HAP-1 (cell line): ENCODE results near the gene ARHGAP21.
"Not testable (repeated sequence)": the region's sequence is repeated elsewhere in the genome, so short reads cannot be mapped to it uniquely, and the experiment has no call there.

Experiments used
- DNase-seq, 2 experiments: peaks; one replicate each; pipeline ENCODE4 v3.0.0-alpha.2; 2016 to 2020; ENCODE audit warnings: low spot score in 2 of 2
- H3K27me3 ChIP-seq: fragments of 250-450 bp; sonication (Bioruptor Pico); 2 replicates; pipeline ENCODE4 v1.5.1; 2020; ENCODE audit warnings: low read depth, mild to moderate bottlenecking, moderate library complexity
- H3K36me3 ChIP-seq: fragments of 250-450 bp; sonication (Bioruptor Pico); replicated peaks from 2 replicates; pipeline ENCODE4 v1.5.1; 2020; ENCODE audit warnings: mild to moderate bottlenecking
- H3K4me1 ChIP-seq: fragments of 250-450 bp; sonication (Bioruptor Pico); 2 replicates; pipeline ENCODE4 v1.5.1; 2020; ENCODE audit warnings: mild to moderate bottlenecking
- H3K4me3 ChIP-seq: fragments of 250-450 bp; sonication (Bioruptor Pico); 2 replicates; pipeline ENCODE4 v1.5.1; 2020; ENCODE audit warnings: mild to moderate bottlenecking, moderate library complexity
- H3K9me3 ChIP-seq: fragments of 250-450 bp; sonication (Bioruptor Pico); 2 replicates; pipeline ENCODE4 v1.5.1; 2020; ENCODE audit warnings: mild to moderate bottlenecking, moderate library complexity
- in situ Hi-C: fragments of 300-500 bp; cut with MboI; formaldehyde crosslinking; loops from 3 replicates; pipeline ENCODE4 v1.14.3; 2020; ENCODE audit warnings: low sequenced_read_pairs, inconsistent platforms, mixed read lengths

ARHGAP21 gene

DNA sequence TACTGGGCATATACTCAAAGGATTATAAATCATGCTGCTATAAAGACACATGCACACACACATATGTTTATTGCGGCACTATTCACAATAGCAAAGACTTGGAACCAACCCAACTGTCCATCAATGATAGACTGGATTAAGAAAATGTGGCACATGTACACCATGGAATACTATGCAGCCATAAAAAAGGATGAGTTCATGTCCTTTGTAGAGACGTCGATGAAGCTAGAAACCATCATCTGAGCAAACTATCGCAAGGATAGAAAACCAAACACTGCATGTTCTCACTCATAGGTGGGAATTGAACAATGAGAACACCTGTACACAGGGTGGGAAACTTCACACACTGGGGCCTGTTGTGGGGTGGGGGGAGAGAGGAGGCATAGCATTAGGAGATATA, 65.4 kb downstream of the ARHGAP21 start:
- H3K36me3 ChIP-seq, H3K27me3 ChIP-seq, in situ Hi-C loops, H3K9me3 ChIP-seq, H3K4me3 ChIP-seq, DNase-seq, H3K4me1 ChIP-seq: not testable (repeated sequence)

DNA sequence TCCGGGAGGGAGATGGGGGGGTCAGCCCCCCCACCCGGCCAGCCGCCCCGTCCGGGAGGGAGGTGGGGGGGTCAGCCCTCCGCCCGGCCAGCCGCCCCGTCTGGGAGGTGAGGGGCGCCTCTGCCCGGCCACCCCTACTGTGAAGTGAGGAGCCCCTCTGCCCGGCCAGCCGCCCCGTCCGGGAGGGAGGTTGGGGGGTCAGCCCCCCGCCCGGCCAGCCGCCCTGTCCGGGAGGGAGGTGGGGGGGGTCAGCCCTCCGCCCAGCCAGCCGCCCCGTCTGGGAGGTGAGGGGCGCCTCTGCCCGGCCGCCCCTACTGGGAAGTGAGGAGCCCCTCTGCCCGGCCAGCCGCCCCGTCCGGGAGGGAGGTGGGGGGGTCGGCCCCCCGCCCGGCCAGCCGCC, 67.4 kb downstream of the ARHGAP21 start:
- H3K4me3 ChIP-seq, H3K36me3 ChIP-seq, DNase-seq, H3K4me1 ChIP-seq, H3K9me3 ChIP-seq, in situ Hi-C loops, H3K27me3 ChIP-seq: not testable (repeated sequence)

DNA sequence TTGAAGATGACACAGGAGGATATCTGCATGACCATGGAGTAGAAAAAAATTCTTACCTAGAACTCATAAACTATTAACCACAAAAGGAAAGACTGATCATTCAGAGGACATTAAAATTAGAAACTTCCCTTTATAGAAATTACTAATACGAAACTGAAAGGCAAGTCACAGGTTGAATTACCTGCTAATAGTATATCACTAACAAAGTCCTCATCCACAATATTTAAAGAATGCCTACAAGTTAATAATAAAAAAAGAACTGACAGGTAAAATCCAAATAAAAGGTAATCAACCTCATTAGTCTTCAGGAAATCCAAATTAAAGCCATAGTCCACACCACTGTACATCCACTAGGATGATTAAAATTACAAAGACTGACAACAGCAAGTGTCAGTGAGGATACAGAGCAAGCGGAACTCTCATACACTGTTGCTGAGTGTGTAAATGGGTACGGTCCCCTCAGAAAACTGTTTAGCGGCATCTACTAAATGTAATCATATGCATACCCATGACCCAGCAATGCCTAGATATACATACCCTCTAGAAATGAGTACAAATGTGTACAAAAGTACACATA, 71.2 kb downstream of the ARHGAP21 start:
- DNase-seq = no peak
- Histone ChIP-seq H3K36me3 (no peaks in the 10 kb centered on the region), H3K27me3 (no peaks in the 10 kb centered on the region)

DNA sequence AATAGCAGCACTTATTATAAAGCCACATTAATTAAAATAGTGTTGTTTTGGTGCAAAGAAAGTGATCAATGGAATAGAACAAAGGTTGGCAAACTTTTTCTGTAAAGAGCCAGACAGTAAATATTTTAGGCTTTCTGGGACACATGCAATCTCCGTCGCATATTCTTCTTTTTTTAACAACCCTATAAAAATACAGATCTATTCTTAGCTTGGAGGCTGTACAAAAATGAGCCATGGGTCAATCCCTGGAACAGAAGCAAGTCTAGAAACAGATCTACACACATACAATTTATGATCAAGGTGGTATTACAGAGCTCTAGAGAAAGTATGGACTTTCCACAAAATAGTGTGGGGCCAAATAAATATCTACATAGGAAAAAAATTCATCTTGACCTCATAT, 71.8 kb downstream of the ARHGAP21 start:
- Histone ChIP-seq H3K36me3 (no peaks in the 10 kb centered on the region), H3K4me3 (no peak overlapping the region), H3K27me3 (no peaks in the 10 kb centered on the region), H3K4me1 (peaks cover 6% of the 10 kb centered on the region; the same call in 1 of the 2 replicates), H3K9me3 (peaks cover 3% of the 10 kb centered on the region; the same call in 1 of the 2 replicates)
- DNase-seq = no peak
- in situ Hi-C loops = no loop called here

More for the DNA sequence above, 71.2 kb downstream of the ARHGAP21 start:
- Histone ChIP-seq H3K4me3 (no peak overlapping the region), H3K4me1 (peaks cover under 1% of the 10 kb centered on the region; the same call in 1 of the 2 replicates), H3K9me3 (peaks cover 3% of the 10 kb centered on the region; the same call in 1 of the 2 replicates)
- in situ Hi-C loops = no loop called here

DNA sequence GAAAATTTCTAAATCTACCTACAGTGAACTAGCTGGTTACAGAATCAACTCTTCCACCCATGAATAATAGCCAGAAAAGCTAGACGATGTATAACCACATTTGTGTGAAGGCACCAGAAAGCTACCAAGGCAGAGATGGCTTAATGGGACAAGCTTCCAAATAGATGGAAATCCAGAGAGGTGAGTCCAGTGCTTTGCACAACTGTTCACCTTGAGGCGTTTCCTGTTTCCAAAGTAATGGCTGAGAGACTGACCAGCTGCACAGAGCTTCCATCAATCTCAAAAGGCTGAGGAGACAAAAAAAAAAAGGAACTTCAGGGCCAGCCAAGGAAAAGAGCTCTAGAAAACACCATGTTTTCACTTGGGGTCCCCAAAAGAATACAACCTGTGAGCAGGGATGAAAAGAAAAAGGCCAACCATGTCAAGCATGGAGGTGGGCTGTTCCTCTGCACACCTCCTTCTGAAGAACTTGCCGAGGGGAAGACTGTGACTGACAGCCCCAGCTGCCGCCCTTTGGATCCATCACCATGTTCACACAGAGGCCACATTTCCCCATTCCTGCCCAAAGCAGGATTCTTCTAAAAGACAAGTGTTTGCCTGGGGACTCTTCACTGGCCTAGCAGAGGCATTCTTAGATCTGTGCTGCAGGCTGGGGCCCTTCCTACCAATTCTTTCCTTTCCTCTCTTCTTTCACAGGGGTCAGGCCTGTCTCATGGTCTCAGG, 72.9 kb downstream of the ARHGAP21 start:
- DNase-seq = no peak
- no peaks in the 10 kb centered on the region for H3K27me3 ChIP-seq
- peaks cover 3% of the 10 kb centered on the region; the same call in 1 of the 2 replicates for H3K9me3 ChIP-seq
- no peak overlapping the region for H3K4me3 ChIP-seq
- in situ Hi-C loops = no loop called here
- no peaks in the 10 kb centered on the region for H3K36me3 ChIP-seq
- peaks cover 6% of the 10 kb centered on the region; the same call in 1 of the 2 replicates for H3K4me1 ChIP-seq

DNA sequence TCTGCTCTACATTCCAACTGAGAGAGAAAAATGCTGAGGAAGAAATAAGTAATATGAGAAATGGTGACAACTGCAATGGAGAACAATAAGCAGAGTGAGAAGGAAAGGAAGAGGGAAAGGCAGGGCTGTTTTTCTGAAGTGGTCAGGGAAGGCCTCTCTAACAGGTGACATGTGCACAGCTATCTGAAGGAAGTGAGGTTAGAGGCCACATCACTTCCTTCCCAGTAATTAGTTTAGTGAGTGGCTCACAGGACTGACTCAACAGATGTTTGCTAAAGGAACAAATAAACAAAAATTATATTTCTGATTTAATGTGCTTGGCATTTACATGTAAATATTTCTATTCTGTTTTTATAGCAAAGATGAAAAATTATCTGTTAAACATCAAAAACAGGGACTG, 77.9 kb downstream of the ARHGAP21 start:
- H3K9me3 ChIP-seq = no peaks in the 10 kb centered on the region
- H3K4me3 ChIP-seq = no peak overlapping the region
- in situ Hi-C loops = loop anchor here (10.0 kb wide), 1 partner anchor 439 kb away; no protein-coding TSS in a partner anchor
- no peak for DNase-seq
- H3K36me3 ChIP-seq = no peaks in the 10 kb centered on the region
- peaks cover 9% of the 10 kb centered on the region for H3K4me1 ChIP-seq
- H3K27me3 ChIP-seq = no peaks in the 10 kb centered on the region

DNA sequence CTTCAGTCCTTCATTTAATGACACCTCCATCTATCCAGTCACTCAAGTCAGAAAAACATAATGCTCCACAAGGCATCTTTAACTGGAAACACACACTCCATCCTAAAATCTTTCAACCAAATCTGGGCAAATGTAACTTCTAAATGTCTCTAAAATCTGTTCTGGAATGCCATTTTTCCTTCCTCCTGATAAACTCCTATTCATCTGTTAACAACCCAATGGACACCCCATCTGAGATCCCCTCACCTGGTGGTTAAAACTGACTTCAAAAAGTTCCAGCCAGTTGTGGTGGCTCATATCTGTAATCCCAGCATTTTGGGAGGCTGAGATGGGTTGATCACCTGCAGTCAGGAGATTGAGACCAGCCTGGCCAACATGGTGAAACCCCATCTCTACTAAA, 78.7 kb downstream of the ARHGAP21 start:
- no peaks in the 10 kb centered on the region for H3K9me3 ChIP-seq
- peaks cover 9% of the 10 kb centered on the region for H3K4me1 ChIP-seq
- no peaks in the 10 kb centered on the region for H3K36me3 ChIP-seq
- no peak overlapping the region for H3K4me3 ChIP-seq
- DNase-seq = no peak
- in situ Hi-C loops = loop anchor here (10.0 kb wide), 1 partner anchor 440 kb away; no protein-coding TSS in a partner anchor
- no peaks in the 10 kb centered on the region for H3K27me3 ChIP-seq

DNA sequence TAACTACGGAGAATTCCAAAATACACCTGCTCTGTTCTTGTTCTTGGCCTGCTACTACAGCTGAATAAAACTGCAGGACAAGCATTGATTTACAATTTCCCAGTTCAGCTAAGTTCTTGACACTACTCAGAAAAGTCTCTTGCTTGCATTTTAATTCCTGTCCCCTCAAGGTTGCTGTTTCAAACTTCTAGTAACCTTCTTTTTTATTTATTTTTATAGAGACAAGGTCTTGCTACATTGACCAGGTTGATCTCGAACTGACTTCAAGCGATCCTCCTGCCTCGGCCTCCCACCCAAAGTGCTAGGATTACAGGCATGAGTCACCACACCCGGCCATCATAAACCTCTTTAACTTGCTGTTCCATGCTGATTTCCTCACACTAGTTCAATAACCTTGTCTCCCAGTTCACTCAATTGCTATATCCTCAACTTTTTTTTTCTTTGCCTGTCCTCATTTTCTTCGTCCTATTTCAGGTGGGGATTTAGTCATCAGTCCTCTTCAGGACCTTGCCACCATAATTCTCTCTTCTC, 79.9 kb downstream of the ARHGAP21 start:
- in situ Hi-C loops = loop anchor here (10.0 kb wide), 1 partner anchor 441 kb away; no protein-coding TSS in a partner anchor
- no peaks in the 10 kb centered on the region for H3K27me3 ChIP-seq
- no peak for DNase-seq
- no peak overlapping the region for H3K4me3 ChIP-seq
- H3K9me3 ChIP-seq = no peaks in the 10 kb centered on the region
- H3K36me3 ChIP-seq = no peaks in the 10 kb centered on the region
- peaks cover 9% of the 10 kb centered on the region for H3K4me1 ChIP-seq

DNA sequence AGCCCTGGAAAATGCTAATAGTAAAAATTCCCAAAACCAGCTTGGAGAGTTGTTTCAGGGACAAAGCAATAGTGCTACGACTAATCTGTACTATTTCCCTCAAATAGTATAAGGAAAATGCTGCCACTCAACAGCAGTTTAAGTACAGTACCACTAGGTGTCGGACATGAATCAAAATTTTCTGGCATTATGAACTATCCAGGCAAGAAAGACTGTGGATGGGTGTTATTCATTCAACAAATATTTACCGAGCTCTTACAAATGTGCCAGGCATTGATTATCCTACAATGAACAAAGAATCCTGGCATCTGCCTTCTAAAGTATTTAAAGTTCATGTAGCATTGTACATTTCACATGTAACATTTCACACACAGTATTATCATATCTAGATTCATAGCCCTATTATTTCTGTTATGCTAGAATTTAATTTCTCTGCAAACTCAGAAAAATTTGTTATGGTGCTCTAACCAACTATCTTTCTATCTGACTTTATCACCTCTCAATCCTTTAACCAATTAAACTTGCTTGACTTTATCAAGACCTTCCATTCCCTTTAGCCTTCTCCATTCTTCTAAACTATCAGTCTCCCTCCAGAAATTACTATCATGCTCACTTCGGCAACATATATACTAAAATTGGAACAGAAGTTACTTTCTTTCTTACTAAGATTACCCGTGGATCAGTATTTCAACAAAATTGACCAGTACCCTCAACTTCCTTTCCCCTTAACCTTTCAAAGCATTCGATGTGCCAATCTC, 80.6 kb downstream of the ARHGAP21 start:
- peak; percentile 24 to 75 for DNase-seq
- no peaks in the 10 kb centered on the region for H3K9me3 ChIP-seq
- no peak overlapping the region for H3K4me3 ChIP-seq
- H3K36me3 ChIP-seq = no peaks in the 10 kb centered on the region
- H3K27me3 ChIP-seq = no peaks in the 10 kb centered on the region
- peaks cover 9% of the 10 kb centered on the region for H3K4me1 ChIP-seq
- in situ Hi-C loops = loop anchor here (10.0 kb wide), 1 partner anchor 442 kb away; no protein-coding TSS in a partner anchor

DNA sequence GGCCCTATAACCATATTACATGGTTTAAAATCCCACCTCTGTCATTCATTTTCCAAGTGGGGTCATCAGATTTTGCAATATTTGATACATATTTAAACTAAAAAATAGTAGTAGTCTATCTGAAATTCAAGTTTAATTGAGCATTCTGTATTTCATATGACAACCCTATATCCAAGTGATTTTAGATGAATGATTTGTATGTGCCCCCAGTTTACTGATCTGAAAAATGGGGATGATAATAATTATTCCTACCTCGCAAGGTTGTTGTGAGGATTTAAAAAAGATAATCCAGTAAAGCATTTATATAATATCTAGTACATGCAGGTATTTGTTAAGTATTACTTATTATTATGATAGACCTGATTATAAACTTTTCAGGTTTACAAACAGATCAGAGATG, 84.6 kb downstream of the ARHGAP21 start:
- Histone ChIP-seq H3K9me3 (no peaks in the 10 kb centered on the region), H3K4me1 (peaks cover 4% of the 10 kb centered on the region; the same call in 1 of the 2 replicates), H3K27me3 (no peaks in the 10 kb centered on the region), H3K4me3 (no peak overlapping the region), H3K36me3 (no peaks in the 10 kb centered on the region)
- no peak for DNase-seq
- in situ Hi-C loops = no loop called here

DNA sequence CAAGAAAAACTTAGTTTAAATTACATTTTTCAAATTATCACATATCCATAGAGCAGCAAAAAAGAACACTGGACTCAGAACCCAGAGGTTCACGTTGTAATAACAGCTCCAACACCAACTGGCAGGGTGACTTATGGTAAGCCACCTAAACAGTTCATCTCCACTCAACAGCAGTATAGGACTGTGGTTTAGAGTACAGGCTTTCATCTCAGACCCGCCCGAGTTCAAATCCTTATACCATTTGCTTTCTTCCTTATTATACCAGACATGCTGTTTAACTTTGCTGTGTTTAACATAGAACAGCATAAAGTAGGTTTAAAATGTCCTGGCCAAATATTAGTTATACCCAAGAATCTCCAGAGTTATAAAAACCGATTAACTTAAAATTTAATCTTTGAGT, 97.9 kb downstream of the ARHGAP21 start:
- in situ Hi-C loops = no loop called here
- Histone ChIP-seq H3K4me1 (no peaks in the 10 kb centered on the region), H3K4me3 (no peak overlapping the region), H3K27me3 (no peaks in the 10 kb centered on the region), H3K9me3 (no peaks in the 10 kb centered on the region), H3K36me3 (peaks cover 11% of the 10 kb centered on the region; the same call in 1 of the 2 replicates)
- DNase-seq = no peak

DNA sequence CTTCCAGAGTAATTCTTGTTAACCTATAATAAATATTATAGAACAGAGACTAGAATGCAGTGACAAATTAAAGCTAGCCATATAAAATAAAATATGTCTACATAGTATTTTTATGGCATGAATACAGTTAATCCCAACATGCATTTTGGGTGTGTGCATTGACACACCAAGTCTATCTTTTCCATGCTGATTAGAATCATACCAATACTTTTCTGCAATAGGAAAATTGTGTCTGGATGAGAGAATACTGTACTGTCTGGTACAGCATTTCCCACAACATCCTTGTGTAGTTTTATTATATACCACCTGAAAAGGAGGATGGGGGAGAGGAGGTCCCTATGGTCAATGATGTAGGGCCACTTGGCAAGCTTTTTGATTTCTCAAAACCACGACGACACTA, 100.3 kb downstream of the ARHGAP21 start:
- no peak for DNase-seq
- no peaks in the 10 kb centered on the region for H3K9me3 ChIP-seq
- peaks cover 6% of the 10 kb centered on the region for H3K36me3 ChIP-seq
- no peak overlapping the region for H3K4me3 ChIP-seq
- no peaks in the 10 kb centered on the region for H3K27me3 ChIP-seq
- in situ Hi-C loops = no loop called here
- H3K4me1 ChIP-seq = no peaks in the 10 kb centered on the region

DNA sequence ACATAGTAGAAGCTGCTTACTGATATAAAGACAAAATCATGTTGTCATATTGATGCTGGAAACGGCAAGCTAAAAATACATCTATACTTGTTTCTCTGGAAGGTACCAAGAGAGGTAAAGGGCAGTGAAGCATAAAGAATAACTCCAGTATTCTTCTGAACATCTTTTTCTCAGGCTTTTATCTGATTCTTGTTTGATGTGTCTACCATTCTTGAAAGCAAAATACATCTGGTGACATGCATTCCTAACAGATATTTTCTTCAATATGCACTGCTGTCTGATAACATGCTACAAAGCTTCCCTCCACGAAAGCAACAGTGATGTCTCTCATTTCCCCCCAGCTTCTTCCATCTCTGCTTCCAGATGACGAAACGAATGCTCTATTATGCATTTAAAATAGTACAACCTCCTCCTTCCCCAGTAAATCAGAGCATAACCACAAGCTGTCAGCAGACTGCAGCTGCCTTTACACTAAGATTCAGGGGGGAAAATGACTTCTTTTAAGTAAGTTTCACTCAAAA, 100.8 kb downstream of the ARHGAP21 start:
- DNase-seq = no peak
- no peak overlapping the region for H3K4me3 ChIP-seq
- in situ Hi-C loops = no loop called here

More for the DNA sequence above, 100.8 kb downstream of the ARHGAP21 start:
- Histone ChIP-seq H3K9me3 (no peaks in the 10 kb centered on the region), H3K36me3 (peaks cover under 1% of the 10 kb centered on the region; the same call in 1 of the 2 replicates), H3K4me1 (no peaks in the 10 kb centered on the region), H3K27me3 (no peaks in the 10 kb centered on the region)
